NOMO-1 (cell line): ENCODE results near the gene TSEN54.

Experiments used
- DNase-seq, 2 experiments: peaks; one replicate each; lab custom pipeline; 2025; ENCODE audit not compliant: unreplicated experiment in 2 of 2; lab: John Stamatoyannopoulos, UW

TSEN54 gene

DNA sequence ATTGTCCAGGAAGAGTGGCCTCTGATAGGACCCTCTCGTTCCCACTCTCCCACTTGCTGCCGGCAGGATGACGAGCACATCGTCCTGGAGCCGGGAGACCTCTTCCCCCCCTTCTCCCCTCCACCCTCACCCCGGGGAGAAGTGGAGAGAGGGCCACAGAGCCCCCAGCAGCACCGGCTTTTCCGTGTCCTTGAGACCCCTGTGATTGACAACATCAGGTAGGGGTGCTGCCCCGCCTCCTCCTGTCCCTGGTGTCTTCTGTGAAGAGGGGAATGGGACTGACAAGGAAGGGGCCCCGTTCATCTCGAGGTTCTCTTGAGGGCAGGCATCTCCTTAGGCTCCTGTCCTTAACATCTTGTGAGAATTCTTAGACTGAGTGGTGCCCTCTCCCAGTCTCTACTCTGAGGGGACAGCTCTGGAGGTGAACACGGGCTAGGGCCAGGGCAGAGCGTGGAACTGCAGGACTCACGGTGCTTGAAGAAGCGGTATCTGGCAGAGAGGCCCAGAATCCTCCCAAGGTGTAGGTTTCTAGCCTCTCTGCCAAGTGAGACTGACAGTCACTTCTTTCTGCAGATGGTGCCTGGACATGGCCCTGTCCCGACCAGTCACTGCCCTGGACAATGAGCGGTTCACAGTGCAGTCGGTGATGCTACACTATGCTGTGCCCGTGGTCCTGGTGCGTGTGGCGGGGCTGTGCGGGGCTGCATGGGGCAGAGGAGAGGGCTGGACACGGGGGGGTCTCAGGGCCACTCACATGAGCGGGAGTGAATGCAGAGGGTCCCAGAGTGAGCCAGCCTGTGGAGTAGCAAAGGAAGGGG, 27.4 kb upstream of the TSEN54 start:
- no peak for DNase-seq

DNA sequence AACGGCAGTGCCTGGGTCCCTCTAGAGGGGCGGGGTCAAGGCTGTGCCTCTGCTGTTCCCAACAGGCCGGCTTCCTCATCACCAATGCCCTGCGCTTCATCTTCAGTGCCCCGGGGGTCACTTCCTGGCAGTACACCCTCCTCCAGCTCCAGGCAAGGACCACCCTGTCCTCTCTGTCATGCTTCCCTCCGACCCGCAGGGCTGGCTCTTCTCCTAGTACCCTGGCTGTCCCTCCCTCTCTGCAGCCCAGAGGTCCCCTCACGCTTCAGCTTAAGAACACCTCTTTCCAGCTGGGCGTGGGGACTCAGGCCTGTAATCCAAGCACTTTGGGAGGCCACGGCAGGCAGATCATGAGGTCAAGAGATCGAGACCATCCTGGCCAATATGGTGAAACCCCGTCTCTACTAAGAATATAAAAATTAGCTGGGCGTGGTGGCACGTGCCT, 26.8 kb upstream of the TSEN54 start:
- no peak for DNase-seq

DNA sequence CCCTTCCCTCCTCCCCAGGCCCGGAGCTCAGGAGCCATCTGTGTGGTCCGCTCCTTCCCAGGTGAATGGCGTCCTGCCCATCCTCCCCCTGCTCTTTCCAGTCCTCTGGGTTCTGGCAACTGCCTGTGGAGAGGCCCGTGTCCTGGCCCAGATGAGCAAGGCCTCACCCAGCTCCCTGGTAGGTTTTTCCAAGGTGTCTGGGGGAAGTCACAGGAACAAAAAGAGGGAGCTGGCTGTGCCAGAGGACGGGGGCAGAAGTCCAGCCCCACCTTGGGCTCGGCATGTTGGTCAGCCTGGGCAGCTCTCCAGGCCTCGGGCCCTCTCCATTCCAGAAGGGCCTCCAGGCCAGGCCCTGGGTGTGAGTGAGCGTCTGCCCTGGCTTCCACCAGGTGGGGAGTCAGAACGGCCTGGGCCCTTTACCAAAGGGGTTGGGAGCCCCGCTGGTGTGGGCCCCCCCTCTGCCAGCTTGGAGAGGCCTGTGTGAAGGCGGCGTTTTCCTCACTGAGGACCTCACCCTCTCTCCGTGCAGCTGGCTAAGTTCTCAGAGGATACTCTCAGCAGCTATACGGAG, 26.1 kb upstream of the TSEN54 start:
- no peak for DNase-seq

DNA sequence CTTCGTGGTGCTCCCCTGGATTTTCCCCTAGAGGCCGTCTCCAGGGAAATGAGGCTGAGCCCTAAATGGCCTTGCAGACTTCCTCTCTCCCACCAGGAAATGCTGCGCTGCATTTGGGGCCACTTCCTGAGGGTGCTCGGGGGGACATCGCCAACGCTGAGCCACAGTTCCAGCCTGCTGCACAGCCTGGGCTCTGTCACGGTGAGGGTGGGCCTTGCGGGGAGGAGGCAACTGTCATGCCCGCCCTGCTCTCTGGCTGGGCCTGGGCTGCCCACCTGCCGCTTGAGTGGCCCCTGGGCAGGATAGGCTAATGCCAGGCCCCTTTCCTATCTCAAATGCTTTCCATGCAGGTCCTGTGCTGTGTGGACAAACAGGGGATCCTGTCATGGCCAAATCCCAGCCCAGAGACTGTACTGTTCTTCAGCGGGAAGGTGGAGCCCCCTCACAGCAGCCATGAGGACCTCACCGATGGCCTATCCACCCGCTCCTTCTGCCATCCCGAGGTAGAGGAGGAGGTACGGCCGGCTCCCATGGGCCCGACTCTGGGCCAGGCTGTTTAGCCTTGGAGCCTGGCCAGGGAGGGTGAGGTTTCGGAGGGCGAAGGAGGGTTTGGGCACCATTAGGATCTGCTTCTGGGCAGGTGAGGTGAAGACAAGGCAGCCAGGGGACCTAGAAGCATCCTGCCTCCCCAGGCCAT, 25.2 kb upstream of the TSEN54 start:
- DNase-seq: no peak

DNA sequence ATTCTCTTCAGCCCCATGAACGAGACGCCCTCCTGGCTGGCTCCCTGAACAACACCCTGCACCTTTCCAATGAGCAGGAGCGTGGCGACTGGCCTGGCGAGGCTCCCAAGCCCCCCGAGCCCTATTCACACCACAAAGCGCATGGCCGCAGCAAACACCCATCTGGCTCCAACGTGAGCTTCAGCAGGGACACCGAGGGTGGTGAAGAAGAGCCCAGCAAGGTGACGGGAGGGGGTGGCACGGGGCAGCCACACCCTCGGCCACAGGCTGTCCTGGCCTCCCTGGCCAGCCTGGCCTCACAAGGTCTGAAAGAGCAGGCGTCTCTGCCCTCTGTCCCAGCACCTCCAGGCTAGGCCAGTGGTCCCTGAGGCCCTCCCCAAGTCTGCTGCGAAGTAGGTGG, 24.6 kb upstream of the TSEN54 start:
- no peak for DNase-seq

DNA sequence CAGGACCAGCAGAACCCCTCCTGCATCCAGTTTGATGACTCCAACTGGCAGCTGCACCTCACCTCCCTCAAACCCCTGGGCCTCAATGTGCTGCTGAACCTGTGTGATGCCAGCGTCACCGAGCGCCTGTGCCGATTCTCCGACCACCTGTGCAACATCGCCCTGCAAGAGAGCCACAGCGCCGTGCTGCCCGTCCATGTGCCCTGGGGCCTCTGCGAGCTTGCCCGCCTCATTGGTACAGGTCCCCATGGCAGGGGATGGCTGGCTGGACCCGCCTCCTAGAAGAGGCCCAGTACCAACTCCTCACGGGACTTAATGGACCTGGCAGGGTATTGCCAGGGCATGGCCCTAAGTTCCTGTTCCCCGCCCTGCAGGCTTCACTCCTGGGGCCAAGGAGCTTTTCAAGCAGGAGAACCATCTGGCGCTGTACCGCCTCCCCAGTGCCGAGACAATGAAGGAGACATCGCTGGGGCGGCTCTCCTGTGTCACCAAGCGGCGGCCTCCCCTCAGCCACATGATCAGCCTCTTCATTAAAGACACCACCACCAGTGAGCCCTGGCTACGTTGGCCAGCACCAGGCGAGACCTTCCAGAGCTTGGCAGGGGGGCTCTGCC, 23.7 kb upstream of the TSEN54 start:
- no peak for DNase-seq

DNA sequence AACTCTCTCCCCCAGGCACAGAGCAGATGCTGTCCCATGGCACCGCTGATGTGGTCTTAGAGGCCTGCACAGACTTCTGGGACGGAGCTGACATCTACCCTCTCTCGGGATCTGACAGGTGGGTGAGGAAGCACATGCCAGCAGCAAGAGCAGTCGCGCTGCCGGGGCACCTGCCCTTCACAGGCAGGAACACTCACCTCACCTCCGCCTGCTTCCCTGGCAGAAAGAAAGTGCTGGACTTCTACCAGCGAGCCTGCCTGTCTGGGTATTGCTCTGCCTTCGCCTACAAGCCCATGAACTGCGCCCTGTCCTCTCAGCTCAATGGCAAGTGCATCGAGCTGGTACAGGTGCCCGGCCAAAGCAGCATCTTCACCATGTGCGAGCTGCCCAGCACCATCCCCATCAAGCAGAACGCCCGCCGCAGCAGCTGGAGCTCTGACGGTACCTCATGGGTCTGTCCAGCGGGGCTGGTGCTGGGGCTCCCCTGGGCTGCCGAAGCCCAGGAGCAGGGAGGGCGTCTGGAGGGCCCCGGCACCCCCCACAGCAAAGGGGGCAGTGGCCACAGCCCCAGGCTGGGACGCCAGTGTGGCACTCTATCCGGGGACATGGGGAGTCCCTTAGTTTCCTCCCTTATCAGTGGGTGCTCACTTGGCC, 22.7 kb upstream of the TSEN54 start:
- DNase-seq: no peak

DNA sequence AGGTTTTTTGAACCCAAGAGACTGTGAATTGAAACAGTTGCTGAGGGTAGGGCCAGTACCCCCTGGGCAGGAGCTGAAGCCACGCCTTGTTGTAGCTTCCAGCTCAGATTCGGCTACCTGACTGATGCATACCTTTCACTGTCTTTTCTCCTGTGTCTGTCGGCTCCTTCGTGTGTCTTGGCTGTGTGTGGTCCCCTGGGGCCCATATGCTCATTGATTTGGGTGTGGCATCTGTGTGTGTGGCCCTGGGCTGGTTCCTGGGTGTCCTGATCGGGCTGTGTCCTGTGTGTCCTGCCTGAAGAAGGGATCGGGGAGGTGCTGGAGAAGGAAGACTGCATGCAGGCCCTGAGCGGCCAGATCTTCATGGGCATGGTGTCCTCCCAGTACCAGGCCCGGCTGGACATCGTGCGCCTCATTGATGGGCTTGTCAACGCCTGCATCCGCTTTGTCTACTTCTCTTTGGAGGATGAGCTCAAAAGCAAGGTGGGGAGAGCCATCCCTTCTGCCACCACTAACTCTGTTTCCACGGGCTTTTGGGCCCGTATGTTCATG, 21.9 kb upstream of the TSEN54 start:
- DNase-seq: no peak

DNA sequence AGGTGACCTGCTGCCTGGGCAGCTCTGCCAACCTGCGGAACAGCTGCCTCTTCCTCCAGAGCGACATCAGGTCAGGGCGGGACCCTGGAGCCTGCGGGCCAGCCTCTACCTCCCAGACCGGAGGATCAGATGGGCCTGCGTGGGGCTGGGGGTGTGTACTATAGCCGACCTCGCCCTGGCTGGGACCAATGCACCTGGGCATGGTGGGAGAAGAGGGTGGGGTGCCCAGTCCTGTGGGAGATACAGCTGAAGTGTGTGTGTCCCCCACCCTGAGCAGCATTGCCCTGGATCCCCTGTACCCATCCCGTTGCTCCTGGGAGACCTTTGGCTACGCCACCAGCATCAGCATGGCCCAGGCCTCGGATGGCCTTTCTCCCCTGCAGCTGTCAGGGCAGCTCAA, 20.3 kb upstream of the TSEN54 start:
- no peak for DNase-seq

DNA sequence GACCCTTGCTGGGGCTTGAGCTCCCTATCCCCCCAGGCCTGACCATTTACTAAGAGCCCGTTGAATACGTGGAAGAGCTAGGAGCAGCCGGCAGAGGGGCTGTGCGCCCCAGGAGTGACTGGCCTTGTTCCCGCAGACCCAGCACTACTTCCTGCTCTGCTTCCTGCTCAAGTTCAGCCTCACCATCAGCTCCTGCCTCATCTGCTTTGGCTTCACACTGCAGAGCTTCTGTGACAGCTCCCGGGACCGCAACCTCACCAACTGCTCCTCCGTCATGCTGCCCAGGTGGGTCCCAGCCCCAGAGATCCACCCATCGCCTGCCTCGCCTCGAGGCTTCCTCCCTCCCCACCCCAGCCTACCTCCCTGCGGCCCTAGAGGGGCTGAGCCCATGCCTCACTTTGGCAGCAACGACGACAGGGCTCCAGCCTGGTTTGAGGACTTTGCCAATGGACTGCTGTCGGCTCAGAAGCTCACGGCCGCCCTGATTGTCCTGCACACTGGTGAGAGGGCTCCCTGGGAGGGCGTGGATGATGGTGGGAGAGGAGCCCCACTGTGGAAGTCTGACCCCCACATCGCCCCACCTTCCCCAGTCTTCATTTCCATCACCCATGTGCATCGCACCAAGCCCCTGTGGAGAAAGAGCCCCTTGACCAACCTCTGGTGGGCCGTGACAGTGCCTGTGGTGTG, 18.1 kb upstream of the TSEN54 start:
- DNase-seq: no peak

DNA sequence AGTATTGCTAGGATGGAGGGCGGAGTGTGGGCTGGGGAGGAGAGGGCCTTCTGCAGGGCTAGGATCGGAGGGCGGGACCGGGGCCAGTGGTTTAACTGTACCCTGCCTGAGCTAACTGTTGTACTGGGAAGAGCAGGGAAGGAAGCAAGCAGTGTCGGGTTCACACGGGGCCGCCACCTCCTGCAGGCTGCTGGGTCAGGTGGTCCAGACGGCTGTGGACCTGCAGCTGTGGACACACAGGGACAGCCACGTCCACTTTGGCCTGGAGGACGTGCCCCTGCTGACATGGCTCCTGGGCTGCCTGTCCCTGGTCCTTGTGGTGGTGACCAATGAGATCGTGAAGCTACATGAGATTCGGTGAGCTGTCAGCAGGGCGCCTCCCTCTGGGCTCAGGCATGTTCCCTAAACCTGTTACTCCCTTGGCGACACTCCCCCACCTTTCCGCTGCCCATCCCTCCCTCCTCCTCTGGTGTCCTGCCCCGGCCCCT, 17.6 kb upstream of the TSEN54 start:
- no peak for DNase-seq

DNA sequence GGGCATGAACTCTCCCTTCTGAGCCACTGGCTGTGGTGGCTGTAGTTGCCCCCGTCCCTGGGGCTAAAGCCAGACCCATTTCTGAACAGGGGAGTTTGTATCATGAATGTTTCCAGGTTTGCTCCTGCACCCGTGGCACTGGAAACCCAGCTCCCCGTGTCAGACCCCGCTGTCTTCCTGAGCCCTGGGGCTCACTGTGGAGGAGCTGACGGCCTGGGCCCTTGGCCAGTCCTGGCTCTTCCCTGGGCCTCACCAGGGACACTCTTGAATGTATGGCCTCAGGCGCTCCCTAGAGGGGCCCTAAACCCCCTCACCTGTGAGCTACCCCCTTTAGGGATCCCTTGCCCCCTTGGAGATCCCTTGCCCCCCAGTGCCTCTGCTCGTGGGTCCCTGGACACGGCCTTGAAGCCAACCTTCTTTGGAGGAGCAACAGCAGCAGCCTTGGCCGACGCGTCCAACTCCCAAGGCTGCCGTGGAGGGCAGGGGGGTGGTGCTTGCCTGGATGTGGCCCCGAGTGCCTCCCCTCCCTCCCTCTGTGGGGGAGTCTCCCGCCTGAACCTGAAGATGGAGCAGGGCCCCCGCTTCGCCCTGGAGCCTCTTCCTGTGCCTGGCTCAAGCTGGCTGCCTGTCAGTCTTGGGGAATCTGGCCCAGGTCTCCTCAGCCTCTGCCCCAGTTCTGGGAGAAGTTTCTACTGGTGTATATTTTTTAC, 16.9 kb upstream of the TSEN54 start:
- no peak for DNase-seq

DNA sequence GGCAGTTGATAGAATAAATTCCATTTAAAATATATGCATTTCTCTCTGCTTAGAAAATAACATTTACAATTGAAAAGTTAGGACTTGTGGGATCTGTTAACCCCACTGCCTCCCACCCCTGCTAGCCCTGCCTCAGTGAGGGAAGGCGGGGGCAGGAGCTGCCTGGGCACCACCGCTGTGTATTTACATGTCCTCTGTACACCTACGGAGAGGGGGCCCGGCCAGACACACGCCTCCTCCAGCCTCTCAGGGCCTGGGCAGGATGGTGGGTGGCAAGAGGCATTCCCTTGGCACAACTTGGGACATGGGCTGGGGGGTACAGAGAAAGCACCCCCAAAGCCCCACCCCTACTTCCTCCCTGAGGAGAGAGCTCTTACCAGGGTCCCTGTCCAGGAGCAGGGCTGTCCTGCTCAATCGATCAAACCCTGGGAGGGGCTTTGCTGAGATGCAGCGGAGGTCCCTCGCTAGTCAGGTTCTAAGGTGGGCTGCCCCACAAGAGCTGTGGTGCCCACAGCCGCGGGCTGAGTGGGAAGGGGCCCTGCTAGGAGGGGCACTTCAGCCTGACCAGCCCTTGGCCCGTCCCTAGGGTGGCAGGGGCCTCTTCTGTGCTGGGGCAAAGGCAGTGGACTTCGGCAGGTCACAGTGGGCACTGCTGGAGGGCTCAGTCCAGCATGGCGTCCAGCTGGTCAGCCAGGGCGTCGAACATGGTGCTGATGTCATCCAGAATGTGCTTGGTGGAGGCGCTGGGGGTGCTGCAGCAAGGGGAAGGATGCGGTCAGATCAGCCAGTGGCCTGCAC, 15.7 kb upstream of the TSEN54 start:
- DNase-seq: no peak

DNA sequence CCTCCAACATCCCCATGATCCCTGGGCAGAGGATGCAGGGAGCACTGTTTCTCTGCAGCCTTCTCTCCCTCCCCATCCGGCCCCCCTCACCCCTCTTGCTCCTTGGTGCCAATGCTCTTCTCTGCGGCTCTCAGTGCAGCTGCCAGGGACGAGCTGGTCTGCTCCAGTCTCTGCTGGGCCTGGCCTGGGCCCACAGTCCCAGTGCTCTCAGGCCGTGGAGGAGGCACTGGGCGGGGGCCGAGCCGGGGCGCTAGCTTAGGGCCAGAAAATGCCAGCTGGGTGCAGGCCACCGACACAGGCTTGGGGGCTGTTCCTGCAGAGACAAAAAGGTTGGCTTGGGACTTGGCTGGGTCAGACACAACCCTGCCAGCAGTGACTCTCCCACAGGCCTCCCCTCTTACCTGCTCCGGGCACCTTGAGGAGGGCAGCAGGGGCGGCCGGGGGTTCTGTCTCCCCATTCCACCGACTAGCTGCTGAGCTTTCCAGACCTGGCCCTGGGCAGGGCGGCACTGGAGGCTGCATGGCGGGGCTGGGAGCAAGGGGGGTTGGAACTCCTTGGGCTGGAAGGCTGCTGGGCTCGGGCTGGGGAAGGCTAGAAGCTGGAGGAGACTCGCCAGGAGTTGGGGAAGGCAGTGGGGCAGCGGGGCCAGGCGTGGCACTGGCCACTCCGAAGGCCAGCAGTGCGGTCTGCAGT, 14.8 kb upstream of the TSEN54 start:
- no peak for DNase-seq

DNA sequence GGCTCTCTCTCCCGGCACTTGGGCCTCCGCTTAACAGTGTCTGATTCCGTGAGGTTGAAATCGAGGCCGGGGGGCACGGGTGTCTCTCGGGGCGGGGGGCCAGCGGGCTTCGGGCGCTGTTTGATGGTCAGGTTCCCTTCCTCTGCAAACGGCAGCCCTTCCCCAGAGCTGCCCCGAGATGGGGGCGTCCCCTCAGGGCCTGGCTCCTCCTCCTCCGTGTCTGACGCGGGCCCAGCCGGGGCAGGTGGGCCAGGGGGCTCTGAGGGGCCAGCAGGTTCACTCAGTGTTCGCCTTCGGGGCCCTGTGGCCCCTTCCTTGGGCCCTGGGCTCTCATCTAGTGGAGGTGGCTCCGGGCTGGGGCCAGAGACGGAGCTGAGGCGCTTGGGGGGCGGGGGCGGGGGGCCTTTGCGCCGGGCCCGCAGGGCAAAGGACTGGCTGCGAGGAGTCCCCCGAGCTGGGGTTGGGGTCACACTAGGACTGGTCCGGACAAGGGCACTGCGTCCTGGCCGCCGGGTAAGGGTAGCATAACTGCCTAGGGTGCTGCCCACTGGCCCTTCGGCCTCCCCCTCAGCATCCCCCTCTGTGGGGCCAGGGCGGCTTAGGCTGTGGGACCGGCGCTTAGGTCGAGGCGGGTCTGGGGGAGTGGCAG, 14.1 kb upstream of the TSEN54 start:
- DNase-seq: no peak

DNA sequence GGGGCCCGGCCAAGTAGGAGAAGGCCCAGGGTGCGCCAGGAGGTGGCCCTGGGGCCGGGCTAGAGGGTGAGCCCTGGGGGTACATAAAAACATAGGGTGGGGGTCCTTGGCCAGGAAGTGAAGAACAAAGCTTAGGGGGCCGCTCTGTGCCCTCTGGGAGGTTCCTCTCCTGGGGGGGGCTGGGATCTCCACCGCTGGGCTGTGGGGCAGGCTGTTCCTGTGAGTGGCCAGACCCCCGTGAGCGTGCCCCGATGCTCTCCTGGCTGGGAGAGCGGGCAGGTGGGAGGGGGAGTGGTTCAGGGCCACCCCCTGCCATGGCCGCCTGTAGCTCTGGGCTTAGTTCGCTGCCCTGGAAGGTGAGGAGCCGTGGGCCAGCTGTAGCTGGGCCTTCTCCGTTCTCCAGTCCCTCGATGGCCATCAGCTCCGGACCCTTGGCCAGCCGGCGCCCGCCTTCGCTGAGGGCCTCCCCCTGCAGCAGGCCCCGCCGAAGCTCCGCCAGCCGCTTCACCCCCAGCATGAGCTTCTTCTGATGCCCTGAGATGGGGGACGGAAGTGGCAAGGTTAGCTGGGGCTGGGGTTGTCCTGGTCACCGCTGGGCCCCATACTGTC, 13.5 kb upstream of the TSEN54 start:
- DNase-seq: no peak

DNA sequence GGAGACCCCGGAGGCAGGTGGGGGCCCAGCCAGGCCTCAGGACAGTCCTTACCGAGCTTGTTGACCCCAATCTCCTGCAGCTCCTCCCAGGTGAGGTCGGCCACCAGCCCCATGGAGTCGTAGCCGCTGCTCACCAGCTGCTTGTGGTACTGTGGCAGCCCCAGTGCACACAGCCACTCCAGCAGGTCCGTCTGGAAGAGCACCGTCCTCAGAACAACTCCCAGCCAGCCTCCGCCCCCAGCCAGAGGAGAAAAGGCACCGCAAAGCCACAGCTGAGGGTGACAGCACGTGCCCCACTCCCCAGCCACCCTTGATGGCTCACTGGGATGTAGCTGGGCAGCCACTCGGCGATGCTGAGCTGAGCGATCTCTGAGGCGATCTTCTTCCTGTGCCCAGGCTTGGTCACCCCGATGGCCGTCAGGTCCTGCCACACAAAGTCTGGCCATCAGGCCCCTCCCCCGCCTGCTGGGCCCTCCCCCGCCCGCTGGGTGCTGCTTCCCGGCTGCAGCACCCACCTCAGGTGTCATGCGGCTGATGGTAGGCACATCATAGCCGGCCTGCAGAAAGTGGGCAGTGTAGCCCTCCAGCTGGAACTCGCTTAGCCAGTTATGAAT, 12.9 kb upstream of the TSEN54 start:
- no peak for DNase-seq
